ENCODE results near the gene ATP11B. TPM values are rescaled to one million over a fixed set of nuclear protein-coding genes. Genes with fewer than 3 reads are reported as not detected.

Gene ATP11B
- total and polyA plus RNA-seq, 9 of the 15 experiments (the other 6 are each of a cell fraction or from before 2014, with no cell fraction given): 11.9 to 68.7 (median 41.8) TPM

- TF ChIP-seq RERE (CRISPR knock-in tag; IDR thresholded peaks at IDR 0.05; ENCODE audit: borderline replicate concordance): no peak
- TF ChIP-seq ZNF696 (CRISPR knock-in tag; conservative IDR thresholded peaks at IDR 0.05): no peak
- TF ChIP-seq GATAD2B (IDR thresholded peaks at IDR 0.05; ENCODE audit: borderline replicate concordance): 0 out of 2 replicates have a peak, but pooled peaks have one; percentile 38
- no peak for TF ChIP-seq STAT5B (CRISPR knock-in tag; IDR thresholded peaks at IDR 0.05)
- TF ChIP-seq, protein P1, sequence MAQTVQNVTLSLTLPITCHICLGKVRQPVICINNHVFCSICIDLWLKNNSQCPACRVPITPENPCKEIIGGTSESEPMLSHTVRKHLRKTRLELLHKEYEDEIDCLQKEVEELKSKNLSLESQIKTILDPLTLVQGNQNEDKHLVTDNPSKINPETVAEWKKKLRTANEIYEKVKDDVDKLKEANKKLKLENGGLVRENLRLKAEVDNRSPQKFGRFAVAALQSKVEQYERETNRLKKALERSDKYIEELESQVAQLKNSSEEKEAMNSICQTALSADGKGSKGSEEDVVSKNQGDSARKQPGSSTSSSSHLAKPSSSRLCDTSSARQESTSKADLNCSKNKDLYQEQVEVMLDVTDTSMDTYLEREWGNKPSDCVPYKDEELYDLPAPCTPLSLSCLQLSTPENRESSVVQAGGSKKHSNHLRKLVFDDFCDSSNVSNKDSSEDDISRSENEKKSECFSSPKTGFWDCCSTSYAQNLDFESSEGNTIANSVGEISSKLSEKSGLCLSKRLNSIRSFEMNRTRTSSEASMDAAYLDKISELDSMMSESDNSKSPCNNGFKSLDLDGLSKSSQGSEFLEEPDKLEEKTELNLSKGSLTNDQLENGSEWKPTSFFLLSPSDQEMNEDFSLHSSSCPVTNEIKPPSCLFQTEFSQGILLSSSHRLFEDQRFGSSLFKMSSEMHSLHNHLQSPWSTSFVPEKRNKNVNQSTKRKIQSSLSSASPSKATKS (CRISPR knock-in tag; IDR thresholded peaks at IDR 0.05): no peak
- peak; percentile 28; the same call in 1 of the 2 replicates for TF ChIP-seq BCOR (IDR thresholded peaks at IDR 0.05)
- TF ChIP-seq CBFA2T3 (IDR thresholded peaks at IDR 0.05): peak; percentile 95
- peak; percentile 62 for TF ChIP-seq SMARCE1 (IDR thresholded peaks at IDR 0.05)
- TF ChIP-seq HNRNPUL1 (IDR thresholded peaks at IDR 0.05; ENCODE audit: low read length): no peak
- TF ChIP-seq NBN (IDR thresholded peaks at IDR 0.05; ENCODE audit: low read depth): 0 out of 2 replicates have a peak, but pooled peaks have one; percentile 25
- TF ChIP-seq, protein P2, sequence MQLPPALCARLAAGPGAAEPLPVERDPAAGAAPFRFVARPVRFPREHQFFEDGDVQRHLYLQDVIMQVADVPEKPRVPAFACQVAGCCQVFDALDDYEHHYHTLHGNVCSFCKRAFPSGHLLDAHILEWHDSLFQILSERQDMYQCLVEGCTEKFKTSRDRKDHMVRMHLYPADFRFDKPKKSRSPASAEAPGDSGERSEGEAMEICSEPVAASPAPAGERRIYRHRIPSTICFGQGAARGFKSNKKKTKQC (CRISPR knock-in tag; IDR thresholded peaks at IDR 0.05): no peak
- peak; percentile 92 for TF ChIP-seq CBFA2T2 (conservative IDR thresholded peaks at IDR 0.05)
- no peak for TF ChIP-seq E2F4 (CRISPR knock-in tag; IDR thresholded peaks at IDR 0.05; ENCODE audit: low read depth)
- no peak for TF ChIP-seq POLR2AphosphoS2 (IDR thresholded peaks at IDR 0.05; ENCODE audit: low read length)
- no peak for TF ChIP-seq FUS (optimal IDR thresholded peaks at IDR 0.05; ENCODE audit: low read depth, low read length)
- no peak for TF ChIP-seq TSHZ1 (CRISPR knock-in tag; IDR thresholded peaks at IDR 0.05)
- TF ChIP-seq TCF3 (CRISPR knock-in tag; IDR thresholded peaks at IDR 0.05): peak; percentile 92
Observed at GRCh38 chr3:182784542-182784941, 8.8 kb upstream of the ATP11B start (continued).
